LHCN-M2 (cell line): ENCODE results near the gene ZC3H18. TPM values are rescaled to one million over a fixed set of nuclear protein-coding genes. Genes with fewer than 3 reads are reported as not detected.
A peak's percentile ranks its signal among the peaks of the same experiment; 100 is the strongest.
"Not testable (repeated sequence)": the region's sequence is repeated elsewhere in the genome, so short reads cannot be mapped to it uniquely, and the experiment has no call there.

ENCODE experiments used
- DNase-seq: peaks from one replicate; pipeline ENCODE4 v3.0.0-alpha.2; 2012; ENCODE audit warnings: low read depth
- total RNA-seq: library from RNA; depleted of rRNA; stranded (reverse); fragments of >200 nt; gene quantifications from 2 replicates; pipeline ENCODE4 v1.2.3, GENCODE V29; 2014

ZC3H18 gene
- total RNA-seq, 1 experiment from 2014 or later = 20.0 TPM

DNA sequence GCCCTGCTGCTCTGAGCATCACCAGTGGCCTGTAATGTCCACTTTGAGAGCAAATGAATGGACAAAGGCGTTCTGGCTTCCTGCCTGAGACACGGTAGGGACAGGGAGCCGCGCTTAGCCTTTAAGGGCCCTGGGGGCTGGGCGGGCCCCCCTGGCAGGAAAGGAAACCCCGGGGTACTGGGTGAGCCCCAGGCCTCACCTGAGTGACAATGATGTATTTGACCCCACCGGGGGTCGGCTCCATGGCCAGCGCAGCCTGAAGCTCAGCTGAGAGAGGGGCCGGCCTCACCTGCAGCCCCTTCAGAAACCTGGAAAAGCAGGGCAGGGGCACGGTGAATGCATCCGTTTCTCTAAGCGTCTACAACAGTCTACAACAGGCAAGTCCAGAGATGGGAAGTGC lies 82.9 kb downstream of the ZC3H18 start:
- DNase-seq = no peak

DNA sequence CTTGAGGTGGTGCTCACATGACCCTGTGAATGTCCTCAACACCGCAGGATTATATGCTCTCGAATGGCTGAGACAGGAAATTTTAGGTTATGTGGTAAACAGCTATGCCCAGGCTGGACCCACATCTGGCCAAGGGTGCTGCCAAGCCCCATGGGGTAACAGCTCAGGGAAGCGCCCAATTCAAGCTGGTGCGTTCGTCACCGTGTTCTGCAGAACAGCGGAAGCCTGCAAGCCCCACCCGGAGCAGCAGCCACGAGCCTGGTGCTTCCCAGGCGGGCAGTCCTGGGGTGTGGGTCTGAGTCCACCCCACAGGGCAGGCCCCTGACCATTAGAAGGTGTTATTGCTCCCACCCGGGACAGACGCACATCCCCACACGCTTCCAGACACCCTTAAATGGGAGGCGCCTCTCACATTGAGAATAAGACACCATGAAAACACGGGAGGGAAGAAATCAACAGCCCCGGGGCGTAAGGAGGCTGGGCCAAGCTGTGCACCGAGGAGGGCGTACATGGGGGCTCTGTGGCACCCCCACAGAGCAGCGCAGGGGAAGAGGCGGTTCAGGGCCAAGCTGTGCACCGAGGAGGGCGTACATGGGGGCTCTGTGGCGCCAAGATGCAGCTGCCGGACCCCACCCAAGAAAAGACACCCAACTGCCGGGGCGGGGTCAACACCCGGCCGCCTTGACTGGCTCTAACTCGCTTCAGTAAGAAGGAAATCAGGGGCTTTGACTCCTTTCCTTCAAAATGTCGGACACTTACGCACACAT lies 83.6 kb downstream of the ZC3H18 start:
- no peak for DNase-seq

DNA sequence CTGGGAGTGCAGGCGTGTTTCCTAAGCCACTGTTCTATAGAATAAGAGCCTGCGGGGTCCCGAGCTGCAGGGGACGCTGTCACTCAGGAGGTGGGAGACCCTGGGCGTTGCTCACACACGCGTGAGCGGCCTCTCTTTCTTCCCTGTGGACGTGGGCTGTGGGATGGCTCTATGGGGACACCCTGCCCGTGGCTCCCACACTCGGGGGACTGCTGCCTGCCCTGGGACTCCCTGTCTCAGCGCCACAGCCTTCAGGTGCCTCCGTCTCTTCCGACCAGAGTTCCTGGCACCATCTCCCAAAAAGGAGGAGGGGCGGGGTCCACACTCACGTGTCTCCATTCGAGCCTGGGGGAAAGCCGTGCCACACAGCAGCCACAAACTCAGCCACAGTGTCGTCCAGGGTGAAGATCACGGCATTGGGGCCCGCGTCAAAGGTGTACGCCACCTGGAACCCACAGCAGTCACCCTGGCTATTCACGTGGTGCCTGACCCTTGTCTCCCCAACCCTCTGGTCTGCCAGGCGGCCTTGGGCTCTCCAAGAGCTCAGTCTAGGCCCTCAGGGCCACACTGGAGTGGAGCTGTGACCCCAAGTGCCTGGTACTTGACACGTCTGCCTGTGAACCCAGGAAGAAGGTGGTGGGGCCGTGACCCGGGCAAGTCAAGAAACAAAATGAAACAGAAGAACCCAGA lies 84.3 kb downstream of the ZC3H18 start:
- DNase-seq = no peak

DNA sequence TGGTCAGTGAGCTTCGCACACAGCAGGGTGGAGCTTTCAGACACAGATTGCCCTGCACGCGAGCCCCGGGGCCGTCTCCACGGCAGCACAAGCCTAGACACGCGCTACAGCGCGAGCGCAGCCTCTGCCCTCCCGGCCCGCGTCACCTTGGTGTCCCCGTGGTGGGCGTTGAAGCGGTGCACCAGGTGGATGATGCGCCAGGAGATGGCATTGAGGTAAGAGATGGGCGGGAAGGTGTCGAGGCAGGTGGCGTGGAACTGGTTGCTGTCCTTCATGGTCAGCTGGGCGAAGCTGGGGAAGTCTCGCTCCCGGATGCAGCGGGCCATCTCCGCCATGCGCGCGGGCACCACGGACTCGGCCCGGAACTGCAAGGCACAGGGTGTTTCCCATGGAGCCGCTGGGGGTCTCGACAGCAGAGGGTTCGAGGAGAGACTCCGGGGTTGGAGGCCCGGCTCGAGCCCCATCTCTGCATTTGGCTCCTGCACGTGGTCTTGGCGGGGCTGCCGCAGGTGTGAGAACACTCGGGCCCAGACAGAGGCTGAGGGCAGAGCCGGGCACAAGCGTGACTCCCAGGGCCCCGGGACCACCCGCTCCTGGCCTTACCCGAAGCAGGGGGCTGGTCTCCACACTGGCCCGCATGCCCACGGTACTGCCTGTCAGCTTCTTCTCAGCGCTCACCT lies 85.0 kb downstream of the ZC3H18 start:
- no peak for DNase-seq

- no peak for DNase-seq
Observed at GRCh38 chr16:88655733-88656281, 85.6 kb downstream of the ZC3H18 start.

- DNase-seq = no peak
Observed at GRCh38 chr16:88656291-88656980, 86.2 kb downstream of the ZC3H18 start.

DNA sequence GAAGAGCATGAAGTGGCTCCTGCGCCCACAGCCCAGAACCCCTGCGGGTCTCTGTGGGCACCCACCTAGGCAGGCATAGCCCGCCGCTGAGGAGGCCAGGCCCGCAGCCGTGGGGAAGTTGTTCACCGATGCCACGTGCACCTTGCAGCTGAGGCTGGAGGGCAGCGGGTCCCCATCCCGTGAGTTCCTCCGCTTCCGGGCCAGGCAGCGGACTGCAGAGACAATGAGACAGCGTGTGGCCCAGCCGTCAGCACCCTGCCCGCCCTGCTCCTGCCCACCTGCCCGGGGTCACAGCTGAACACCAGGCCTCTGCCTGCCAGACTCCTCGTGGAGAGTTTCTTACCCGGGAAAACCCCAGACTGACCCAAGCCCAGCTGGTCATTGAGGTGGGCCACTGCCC lies 87.2 kb downstream of the ZC3H18 start:
- no peak for DNase-seq

- no peak for DNase-seq
Observed at GRCh38 chr16:88658714-88659113, 88.5 kb downstream of the ZC3H18 start.

DNA sequence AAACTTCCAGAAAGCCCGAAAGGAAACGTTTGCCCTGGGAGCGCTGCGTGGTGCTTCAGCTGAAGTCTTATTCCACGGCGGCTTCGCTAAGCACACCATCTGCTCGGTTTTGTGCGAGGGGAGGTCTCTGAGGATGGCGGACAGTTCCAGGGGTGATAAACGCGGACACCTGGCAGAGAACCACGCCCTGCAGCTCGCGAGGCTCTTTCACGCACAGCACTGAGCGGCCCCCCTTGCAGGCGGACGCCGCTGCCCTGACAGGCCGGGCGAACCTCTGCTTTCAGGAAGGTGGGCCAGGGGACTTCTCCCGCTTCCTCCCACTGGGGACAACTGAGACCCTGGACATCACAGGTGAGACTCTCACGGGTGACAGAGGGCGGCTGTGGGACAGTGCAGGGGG lies 89.0 kb downstream of the ZC3H18 start:
- DNase-seq = no peak

GRCh38 chr16:88661468-88661867 lies 91.3 kb downstream of the ZC3H18 start:
- DNase-seq = no peak

GRCh38 chr16:88662222-88662842 lies 92.1 kb downstream of the ZC3H18 start:
- no peak for DNase-seq

- DNase-seq = peak; percentile 96
Observed at GRCh38 chr16:88662843-88663606, 92.8 kb downstream of the ZC3H18 start, which contains the start of gene MVD. Gene MVD, minus strand, starts transcription at chr16:88663091. Its CDS starts 11 bp downstream, at chr16:88663080.

- no peak for DNase-seq
Observed at GRCh38 chr16:88665148-88665547, 94.9 kb downstream of the ZC3H18 start.

DNA sequence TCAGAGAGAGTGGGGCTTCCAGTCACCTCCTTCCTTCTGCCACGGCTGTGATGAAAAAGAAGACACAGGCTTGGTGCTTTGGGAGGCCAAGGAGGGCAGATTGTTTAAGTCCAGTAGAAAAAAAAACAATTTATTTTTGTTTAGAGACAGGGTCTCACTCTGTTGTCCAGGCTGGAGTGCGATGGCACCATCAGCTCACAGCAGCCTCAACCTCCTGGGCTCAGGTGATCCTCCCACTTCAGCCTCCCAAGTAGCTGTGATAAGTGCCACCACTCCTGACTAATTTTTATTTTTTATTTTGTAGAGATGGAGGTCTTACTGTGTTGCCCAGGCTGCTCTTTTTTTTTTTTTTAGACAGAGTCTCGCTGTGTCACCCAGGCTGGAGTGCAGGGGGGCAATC lies 95.4 kb downstream of the ZC3H18 start:
- DNase-seq = no peak

DNA sequence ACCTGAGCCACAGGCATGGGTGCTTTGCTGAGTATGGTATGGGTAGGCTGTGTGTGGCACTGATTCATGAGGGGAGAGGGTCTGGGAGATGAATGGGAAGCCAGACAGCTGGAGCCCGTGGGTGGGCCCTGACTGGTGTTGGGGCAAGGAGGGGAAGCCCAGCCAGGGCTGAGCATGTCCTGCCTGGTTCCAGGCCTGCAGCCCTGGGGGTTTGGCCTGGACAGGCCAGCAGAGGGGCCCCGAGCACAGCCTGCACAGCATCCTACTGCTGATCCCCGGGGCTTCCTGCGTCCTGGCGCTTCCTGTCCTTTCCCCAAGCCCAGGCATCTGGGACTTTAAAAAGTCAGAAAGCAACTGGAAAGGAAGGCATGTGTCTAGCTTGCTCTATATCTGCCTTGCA lies 97.3 kb downstream of the ZC3H18 start:
- no peak for DNase-seq

DNA sequence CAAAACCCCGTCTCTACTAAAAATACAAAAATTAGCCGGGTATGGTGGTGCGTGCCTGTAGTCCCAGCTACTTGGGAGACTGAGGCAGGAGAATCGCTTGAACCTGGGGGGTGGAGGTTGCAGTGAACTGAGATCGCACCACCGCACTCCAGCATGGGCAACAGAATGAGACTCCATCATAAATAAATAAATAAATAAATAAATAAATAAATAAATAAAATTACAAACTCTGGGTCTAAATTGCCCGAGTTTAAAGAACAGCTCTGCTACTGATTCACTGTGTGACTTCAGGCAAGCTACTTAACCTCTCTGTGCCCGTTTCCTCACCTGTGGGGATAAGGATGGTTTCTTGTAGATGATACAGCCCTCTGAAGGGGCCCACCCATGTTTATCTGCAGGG lies 99.3 kb downstream of the ZC3H18 start:
- not testable (repeated sequence) for DNase-seq

DNA sequence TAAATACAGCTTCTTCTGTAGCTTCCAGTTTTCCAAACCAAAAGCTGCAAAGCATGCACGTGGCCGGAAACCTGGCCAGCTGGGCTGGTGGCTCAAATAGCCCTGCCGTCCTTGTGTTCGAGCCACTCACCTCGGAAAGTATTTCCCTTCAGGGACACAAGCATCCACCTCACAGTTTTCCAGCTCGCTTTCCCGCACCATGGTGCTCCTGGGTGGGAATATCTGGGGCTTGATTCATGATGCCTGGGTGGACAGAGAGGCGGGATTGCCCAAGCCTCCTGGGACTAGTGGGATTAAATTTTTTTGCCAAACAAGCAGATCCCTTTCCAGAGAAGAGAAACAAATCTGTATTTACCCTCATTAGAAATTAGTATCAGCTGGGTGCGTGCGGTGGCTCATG lies 99.8 kb downstream of the ZC3H18 start:
- no peak for DNase-seq

- no peak for DNase-seq
Observed at GRCh38 chr16:88671806-88672205, 101.6 kb downstream of the ZC3H18 start.

GRCh38 chr16:88672776-88673175 lies 102.6 kb downstream of the ZC3H18 start:
- DNase-seq = no peak

- no peak for DNase-seq
Observed at GRCh38 chr16:88673716-88674379, 103.6 kb downstream of the ZC3H18 start.
